Measurements from ENCODE around the gene MYBPH. TPM values are rescaled to one million over a fixed set of nuclear protein-coding genes. Genes with fewer than 3 reads are reported as not detected.

Gene MYBPH
- total and polyA plus RNA-seq, 9 donors = 109 to 554 (median 316) TPM

DNA sequence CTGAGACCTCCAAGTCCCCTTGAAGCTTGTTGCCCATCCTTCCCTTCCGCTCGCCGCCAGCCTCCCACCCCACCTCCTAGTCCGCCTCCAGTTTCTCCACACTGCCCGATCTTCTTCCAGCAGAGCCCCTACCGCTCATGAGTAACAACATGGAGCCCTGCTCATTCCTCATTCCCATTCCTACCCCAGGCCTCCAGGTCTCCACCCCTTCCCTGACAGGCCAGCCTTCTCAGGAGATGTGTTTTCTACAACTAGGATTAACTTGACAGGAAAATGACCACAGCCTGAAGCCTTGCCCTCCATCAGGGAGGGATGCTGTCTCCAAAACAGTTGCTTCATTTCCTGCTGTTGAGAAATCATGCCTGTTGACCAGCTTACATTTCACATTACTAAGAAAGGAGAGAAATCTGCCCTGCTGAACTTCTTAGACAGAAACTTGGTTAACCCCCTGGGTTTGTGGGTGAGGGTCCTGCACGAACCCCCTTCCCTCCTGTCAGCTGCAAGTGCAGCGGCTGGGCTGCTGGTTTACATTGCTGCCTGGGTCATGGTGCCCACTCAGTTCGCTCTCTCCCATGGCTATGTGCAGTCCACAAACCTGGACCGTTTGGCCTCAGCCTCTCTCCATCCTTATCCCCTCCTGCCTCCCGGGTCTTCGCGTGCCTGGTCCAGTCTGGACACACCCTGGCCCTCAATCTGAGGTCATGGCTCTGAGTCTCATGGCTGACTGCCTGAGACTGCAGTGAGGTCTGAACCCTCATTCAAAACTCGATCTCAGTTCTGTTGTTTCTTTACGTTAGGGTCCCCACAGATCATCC, 27.0 kb upstream of the MYBPH start:
- Histone ChIP-seq H3K36me3 (ENCODE audit: control insufficient read depth, insufficient read depth, low read length) (no peaks in the 10 kb centered on the region), H3K27me3 (ENCODE audit: control insufficient read depth, insufficient read depth, low read length) (no peaks in the 10 kb centered on the region), H3K4me1 (ENCODE audit: control insufficient read depth, insufficient read depth, low read length) (peaks cover 41% of the 10 kb centered on the region), H3K27ac (ENCODE audit: low read length) (no peak overlapping the region), H3K9me3 (replicated peaks; ENCODE audit: control insufficient read depth, low read depth, low read length) (no peaks in the 10 kb centered on the region), H3K4me3 (ENCODE audit: low read length) (no peak overlapping the region)
- DNase-seq = peak; percentile 46
- 79% methylated on average over 12 of the region's 15 CpGs for WGBS (ENCODE audit: insufficient coverage)

DNA sequence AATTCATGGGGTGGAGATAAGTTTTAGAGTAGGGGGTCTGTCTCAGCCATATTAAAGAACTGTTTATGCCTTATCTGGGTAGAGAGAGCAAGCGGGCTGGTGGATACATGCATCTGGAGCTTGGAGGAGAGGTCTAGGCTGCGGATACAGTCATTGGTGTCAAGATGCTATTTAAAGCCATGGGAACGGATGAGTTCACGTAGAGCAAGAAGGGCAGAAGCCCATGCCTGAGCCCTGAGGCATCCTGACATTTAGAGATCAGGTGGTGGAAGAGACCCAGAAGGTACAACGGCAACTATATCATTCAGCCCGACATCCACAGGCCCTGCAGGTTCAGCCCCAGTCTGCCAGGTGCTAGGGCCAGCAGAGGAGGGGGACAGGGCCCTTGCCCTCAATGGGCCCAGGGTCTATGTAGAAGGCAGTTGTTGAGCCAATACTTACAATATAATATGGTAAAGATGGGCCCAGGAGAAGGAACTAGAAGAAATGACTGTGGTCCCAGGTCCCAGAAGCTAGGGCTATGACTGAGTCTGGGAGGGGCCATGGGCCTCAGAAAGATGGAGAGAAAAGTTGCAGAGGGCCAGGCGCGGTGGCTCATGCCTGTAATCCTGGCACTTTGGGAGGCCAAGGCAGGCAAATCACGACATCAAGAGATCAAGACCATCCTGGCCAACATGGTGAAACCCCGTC, 26.0 kb upstream of the MYBPH start:
- Histone ChIP-seq H3K36me3 (ENCODE audit: control insufficient read depth, insufficient read depth, low read length) (no peaks in the 10 kb centered on the region), H3K27me3 (ENCODE audit: control insufficient read depth, insufficient read depth, low read length) (no peaks in the 10 kb centered on the region), H3K4me3 (ENCODE audit: low read length) (no peak overlapping the region), H3K27ac (ENCODE audit: low read length) (no peak overlapping the region), H3K9me3 (replicated peaks; ENCODE audit: control insufficient read depth, low read depth, low read length) (no peaks in the 10 kb centered on the region), H3K4me1 (ENCODE audit: control insufficient read depth, insufficient read depth, low read length) (peaks cover 40% of the 10 kb centered on the region)
- no peak for DNase-seq
- WGBS (ENCODE audit: insufficient coverage) = 84% methylated on average over 6 of the region's 10 CpGs

DNA sequence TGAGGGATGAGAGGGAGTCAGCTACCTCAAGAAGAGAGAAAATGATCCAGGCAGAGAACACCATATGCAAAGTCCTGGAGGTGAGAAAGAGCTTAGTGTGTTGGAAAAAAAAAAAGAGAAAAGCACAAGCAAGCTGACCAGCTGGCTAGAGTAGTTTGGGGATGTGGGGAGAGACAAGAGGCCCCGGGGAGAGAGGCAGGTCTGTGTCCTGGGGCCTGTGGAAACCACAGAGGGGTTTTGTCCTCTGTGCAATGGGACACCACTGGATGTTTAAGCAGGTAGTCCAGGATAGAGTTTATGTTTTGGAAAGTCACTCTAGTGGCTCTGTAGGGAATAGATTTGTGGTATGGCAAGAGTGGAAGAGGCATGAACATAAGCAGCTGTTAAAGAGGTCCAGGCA, 25.3 kb upstream of the MYBPH start:
- H3K9me3 ChIP-seq (replicated peaks; ENCODE audit: control insufficient read depth, low read depth, low read length) = no peaks in the 10 kb centered on the region
- no peak overlapping the region for H3K4me3 ChIP-seq (ENCODE audit: low read length)
- DNase-seq = no peak
- no peak overlapping the region for H3K27ac ChIP-seq (ENCODE audit: low read length)
- no peaks in the 10 kb centered on the region for H3K36me3 ChIP-seq (ENCODE audit: control insufficient read depth, insufficient read depth, low read length)
- no peaks in the 10 kb centered on the region for H3K27me3 ChIP-seq (ENCODE audit: control insufficient read depth, insufficient read depth, low read length)
- WGBS (ENCODE audit: insufficient coverage) = 53% methylated on average over 1 of the region's 1 CpG
- peaks cover 33% of the 10 kb centered on the region for H3K4me1 ChIP-seq (ENCODE audit: control insufficient read depth, insufficient read depth, low read length)

DNA sequence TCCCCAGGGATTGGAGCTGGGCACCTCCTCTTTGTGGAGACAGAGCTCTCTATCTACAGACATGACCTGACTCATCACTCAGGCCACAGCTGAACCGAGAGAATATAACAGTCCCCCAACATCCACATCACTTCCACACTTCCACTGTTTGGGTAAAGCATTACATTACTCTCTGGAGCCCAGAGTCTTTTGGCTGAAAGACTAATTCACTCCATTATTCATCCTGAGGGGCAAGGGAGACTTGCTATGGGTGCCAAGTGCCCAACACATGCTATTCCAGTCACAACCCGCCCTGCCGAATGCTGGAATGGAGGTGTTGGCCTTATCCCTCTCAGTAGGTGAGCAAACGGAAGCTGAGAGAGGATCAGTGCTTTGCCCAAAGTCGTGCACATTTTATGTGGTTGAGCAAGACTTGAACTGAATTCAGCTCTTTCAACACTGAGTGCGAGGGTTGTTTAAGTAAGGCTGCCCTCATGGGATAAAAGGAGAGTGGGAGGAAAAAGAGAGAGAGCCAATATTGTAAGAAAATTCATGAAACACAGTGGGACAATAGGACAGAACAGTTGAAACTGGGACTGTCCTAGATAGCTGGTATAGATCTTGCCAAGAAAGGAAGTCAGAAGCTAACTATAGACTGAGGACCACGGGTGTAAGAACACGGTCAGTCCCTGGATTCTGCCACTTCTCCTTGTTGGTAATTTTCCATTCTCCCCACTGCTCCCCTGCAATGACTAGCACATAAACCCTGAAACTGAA, 24.4 kb upstream of the MYBPH start:
- no peaks in the 10 kb centered on the region for H3K9me3 ChIP-seq (replicated peaks; ENCODE audit: control insufficient read depth, low read depth, low read length)
- H3K27ac ChIP-seq (ENCODE audit: low read length) = no peak overlapping the region
- H3K4me1 ChIP-seq (ENCODE audit: control insufficient read depth, insufficient read depth, low read length) = peaks cover 24% of the 10 kb centered on the region
- H3K4me3 ChIP-seq (ENCODE audit: low read length) = no peak overlapping the region
- no peaks in the 10 kb centered on the region for H3K27me3 ChIP-seq (ENCODE audit: control insufficient read depth, insufficient read depth, low read length)
- H3K36me3 ChIP-seq (ENCODE audit: control insufficient read depth, insufficient read depth, low read length) = no peaks in the 10 kb centered on the region
- DNase-seq = peak; percentile 51
- 44% methylated on average over 7 of the region's 8 CpGs for WGBS (ENCODE audit: insufficient coverage)

DNA sequence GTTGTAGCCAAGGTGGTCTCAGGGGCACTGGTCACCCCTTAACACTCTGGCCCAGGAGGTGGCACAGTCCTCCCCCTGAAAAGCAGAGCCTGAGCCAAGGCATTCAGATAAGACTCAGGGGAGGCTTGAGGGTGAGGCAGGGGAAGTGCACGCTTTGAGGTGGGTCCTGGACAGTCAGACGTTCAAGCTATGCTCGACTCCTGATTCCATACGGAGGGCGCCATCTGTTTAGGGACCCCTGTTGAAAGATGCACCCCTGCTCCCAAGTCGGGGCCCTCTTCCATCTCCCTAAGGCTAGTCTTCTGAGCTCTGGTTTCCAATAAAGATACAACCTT, 23.8 kb upstream of the MYBPH start:
- no peaks in the 10 kb centered on the region for H3K36me3 ChIP-seq (ENCODE audit: control insufficient read depth, insufficient read depth, low read length)
- no peak overlapping the region for H3K27ac ChIP-seq (ENCODE audit: low read length)
- no peaks in the 10 kb centered on the region for H3K9me3 ChIP-seq (replicated peaks; ENCODE audit: control insufficient read depth, low read depth, low read length)
- no peaks in the 10 kb centered on the region for H3K27me3 ChIP-seq (ENCODE audit: control insufficient read depth, insufficient read depth, low read length)
- no peak overlapping the region for H3K4me3 ChIP-seq (ENCODE audit: low read length)
- 82% methylated on average over 6 of the region's 6 CpGs for WGBS (ENCODE audit: insufficient coverage)
- peaks cover 21% of the 10 kb centered on the region for H3K4me1 ChIP-seq (ENCODE audit: control insufficient read depth, insufficient read depth, low read length)
- no peak for DNase-seq

DNA sequence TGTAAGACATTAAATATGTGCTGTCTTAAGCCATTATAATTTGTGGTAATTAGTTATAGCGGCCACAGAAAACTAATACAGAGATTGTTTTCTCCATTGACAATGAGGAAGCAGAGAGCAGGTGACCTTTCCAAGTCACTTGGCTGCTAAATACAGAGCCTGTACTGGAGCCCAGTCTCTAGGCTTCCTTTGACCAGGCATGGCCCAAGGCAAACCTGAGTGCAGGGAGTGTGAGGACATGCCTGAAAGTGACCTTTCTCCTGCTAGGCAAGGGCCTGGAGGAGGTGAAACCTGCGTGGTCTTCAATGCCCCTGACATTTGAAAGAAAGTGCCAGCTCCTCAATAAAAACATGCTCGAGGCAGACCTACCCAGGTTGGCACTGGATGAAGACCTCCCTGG, 23.4 kb upstream of the MYBPH start:
- no peak overlapping the region for H3K4me3 ChIP-seq (ENCODE audit: low read length)
- H3K9me3 ChIP-seq (replicated peaks; ENCODE audit: control insufficient read depth, low read depth, low read length) = no peaks in the 10 kb centered on the region

DNA sequence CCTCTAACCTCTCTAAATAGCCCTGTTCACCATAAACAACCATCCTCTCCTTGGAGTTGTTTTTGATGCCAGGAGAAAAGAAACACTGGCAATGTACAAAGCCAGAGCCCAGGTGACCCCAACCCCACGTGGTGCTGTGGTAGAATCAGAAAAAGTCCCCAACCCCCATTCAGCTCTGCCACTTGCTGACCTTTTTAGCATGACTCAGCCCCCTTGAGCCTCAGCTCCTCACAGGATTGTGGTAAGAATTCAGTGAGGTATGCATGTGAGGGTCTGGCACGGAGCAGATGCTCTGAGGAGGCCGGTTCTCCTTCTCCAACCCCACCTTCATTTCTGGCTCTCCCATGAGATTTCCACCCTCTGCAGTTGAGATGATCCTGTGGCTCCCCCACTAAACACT, 22.0 kb upstream of the MYBPH start:
- WGBS (ENCODE audit: insufficient coverage) = no CpG with 5 or more reads among the region's 3 CpGs
- Histone ChIP-seq H3K27ac (ENCODE audit: low read length) (no peak overlapping the region), H3K4me1 (ENCODE audit: control insufficient read depth, insufficient read depth, low read length) (peaks cover 21% of the 10 kb centered on the region), H3K4me3 (ENCODE audit: low read length) (no peak overlapping the region), H3K9me3 (replicated peaks; ENCODE audit: control insufficient read depth, low read depth, low read length) (no peaks in the 10 kb centered on the region), H3K27me3 (ENCODE audit: control insufficient read depth, insufficient read depth, low read length) (no peaks in the 10 kb centered on the region), H3K36me3 (ENCODE audit: control insufficient read depth, insufficient read depth, low read length) (no peaks in the 10 kb centered on the region)
- DNase-seq = no peak

More for the DNA sequence above, 23.4 kb upstream of the MYBPH start:
- DNase-seq = no peak
- H3K36me3 ChIP-seq (ENCODE audit: control insufficient read depth, insufficient read depth, low read length) = no peaks in the 10 kb centered on the region
- H3K27me3 ChIP-seq (ENCODE audit: control insufficient read depth, insufficient read depth, low read length) = no peaks in the 10 kb centered on the region
- WGBS (ENCODE audit: insufficient coverage) = no CpG with 5 or more reads among the region's 3 CpGs
- no peak overlapping the region for H3K27ac ChIP-seq (ENCODE audit: low read length)
- peaks cover 21% of the 10 kb centered on the region for H3K4me1 ChIP-seq (ENCODE audit: control insufficient read depth, insufficient read depth, low read length)

DNA sequence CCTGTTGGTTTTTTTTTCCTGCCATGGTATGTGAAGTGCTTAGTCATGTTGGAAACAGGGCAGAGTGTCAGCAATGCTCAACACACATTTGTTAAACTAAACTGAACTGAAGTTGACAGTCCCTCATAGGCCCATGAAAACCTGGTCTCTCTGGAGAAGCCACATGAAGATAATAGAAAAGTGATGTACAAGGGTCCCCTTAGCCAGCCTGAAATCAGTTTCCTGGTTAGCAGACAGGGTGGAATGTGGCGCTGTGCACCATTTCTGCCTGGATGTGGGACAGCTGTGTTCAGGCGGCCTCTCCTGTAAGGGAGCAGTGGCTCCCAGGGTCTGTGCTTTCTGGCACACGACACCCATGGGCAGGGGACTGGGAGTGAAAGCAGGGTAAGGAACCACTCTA, 20.7 kb upstream of the MYBPH start:
- no peak overlapping the region for H3K4me3 ChIP-seq (ENCODE audit: low read length)

DNA sequence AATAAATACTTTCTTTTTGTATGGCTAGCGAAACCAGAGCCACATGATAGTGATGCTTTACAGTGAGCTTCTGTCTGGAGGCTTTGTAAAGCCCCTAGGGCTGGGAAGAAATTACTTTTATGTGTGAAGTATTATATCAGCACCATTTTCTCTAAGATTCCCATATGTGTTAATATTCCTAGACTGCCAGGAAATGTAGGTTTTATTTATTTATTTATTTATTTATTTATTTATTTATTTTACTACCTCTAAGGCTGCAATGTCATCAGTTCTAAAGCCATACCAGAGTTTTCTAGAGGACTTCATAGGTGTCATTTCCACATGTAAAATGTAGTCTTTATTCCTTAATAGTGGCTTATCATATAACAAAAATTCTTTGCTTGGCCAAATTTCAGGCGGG, 15.3 kb upstream of the MYBPH start:
- no peak overlapping the region for H3K4me3 ChIP-seq (ENCODE audit: low read length)
- 90% methylated on average over 1 of the region's 2 CpGs for WGBS (ENCODE audit: insufficient coverage)
- H3K9me3 ChIP-seq (replicated peaks; ENCODE audit: control insufficient read depth, low read depth, low read length) = no peaks in the 10 kb centered on the region
- H3K27ac ChIP-seq (ENCODE audit: low read length) = no peak overlapping the region
- no peaks in the 10 kb centered on the region for H3K27me3 ChIP-seq (ENCODE audit: control insufficient read depth, insufficient read depth, low read length)
- no peak for DNase-seq
- H3K36me3 ChIP-seq (ENCODE audit: control insufficient read depth, insufficient read depth, low read length) = no peaks in the 10 kb centered on the region
- peaks cover 7% of the 10 kb centered on the region for H3K4me1 ChIP-seq (ENCODE audit: control insufficient read depth, insufficient read depth, low read length)

More for the DNA sequence above, 20.7 kb upstream of the MYBPH start:
- H3K9me3 ChIP-seq (replicated peaks; ENCODE audit: control insufficient read depth, low read depth, low read length) = no peaks in the 10 kb centered on the region
- WGBS (ENCODE audit: insufficient coverage) = 71% methylated on average over 3 of the region's 3 CpGs
- peaks cover 21% of the 10 kb centered on the region for H3K4me1 ChIP-seq (ENCODE audit: control insufficient read depth, insufficient read depth, low read length)
- no peaks in the 10 kb centered on the region for H3K27me3 ChIP-seq (ENCODE audit: control insufficient read depth, insufficient read depth, low read length)
- DNase-seq = no peak
- no peak overlapping the region for H3K27ac ChIP-seq (ENCODE audit: low read length)
- no peaks in the 10 kb centered on the region for H3K36me3 ChIP-seq (ENCODE audit: control insufficient read depth, insufficient read depth, low read length)

DNA sequence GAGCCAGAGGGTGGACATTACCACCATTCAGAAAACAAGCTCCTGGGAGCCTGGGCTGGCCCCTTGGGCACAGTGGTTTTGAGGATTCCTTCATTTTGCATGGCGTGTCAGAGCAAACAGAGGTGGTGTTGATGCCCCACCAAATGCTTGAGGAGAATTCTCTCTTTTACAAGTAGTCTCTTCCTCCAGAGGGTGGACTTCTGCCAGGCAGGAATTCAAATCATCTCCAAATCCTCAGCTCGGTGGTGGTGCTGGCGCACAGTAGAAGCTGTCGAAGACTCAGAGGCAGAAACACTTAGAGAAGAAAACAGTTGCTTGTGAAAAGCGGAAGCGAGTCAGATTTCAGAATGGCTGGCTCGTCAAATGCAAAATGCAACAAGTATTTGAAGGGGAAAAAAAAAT, 14.3 kb upstream of the MYBPH start:
- H3K9me3 ChIP-seq (replicated peaks; ENCODE audit: control insufficient read depth, low read depth, low read length) = no peaks in the 10 kb centered on the region
- no peaks in the 10 kb centered on the region for H3K36me3 ChIP-seq (ENCODE audit: control insufficient read depth, insufficient read depth, low read length)
- H3K4me1 ChIP-seq (ENCODE audit: control insufficient read depth, insufficient read depth, low read length) = peaks cover 7% of the 10 kb centered on the region
- no peak for DNase-seq
- H3K27ac ChIP-seq (ENCODE audit: low read length) = no peak overlapping the region
- 72% methylated on average over 3 of the region's 7 CpGs for WGBS (ENCODE audit: insufficient coverage)
- H3K27me3 ChIP-seq (ENCODE audit: control insufficient read depth, insufficient read depth, low read length) = no peaks in the 10 kb centered on the region
- H3K4me3 ChIP-seq (ENCODE audit: low read length) = no peak overlapping the region
